DMS153 (cell line): ENCODE measurements around the gene LGMN.

Source experiments
- DNase-seq: peaks from one replicate; lab custom pipeline; 2025; lab: John Stamatoyannopoulos, UW

LGMN gene

GRCh38 chr14:92675976-92676375, 72.5 kb downstream of the LGMN start:
- DNase-seq = no peak

- no peak for DNase-seq
Observed at GRCh38 chr14:92675421-92675820, 73.0 kb downstream of the LGMN start.

GRCh38 chr14:92673601-92674150, 74.8 kb downstream of the LGMN start:
- no peak for DNase-seq

- no peak for DNase-seq
Observed at GRCh38 chr14:92670643-92671366, 77.6 kb downstream of the LGMN start.

GRCh38 chr14:92670160-92670559, 78.3 kb downstream of the LGMN start:
- no peak for DNase-seq

GRCh38 chr14:92668276-92668973, 80.0 kb downstream of the LGMN start:
- DNase-seq = no peak

GRCh38 chr14:92666251-92666650, 82.2 kb downstream of the LGMN start:
- no peak for DNase-seq

- no peak for DNase-seq
Observed at GRCh38 chr14:92665661-92666110, 82.7 kb downstream of the LGMN start.

- no peak for DNase-seq
Observed at GRCh38 chr14:92663049-92663448, 85.4 kb downstream of the LGMN start.

- DNase-seq = no peak
Observed at GRCh38 chr14:92660571-92660970, 87.9 kb downstream of the LGMN start.

- DNase-seq = no peak
Observed at GRCh38 chr14:92659765-92660561, 88.5 kb downstream of the LGMN start.

GRCh38 chr14:92658684-92659083, 89.7 kb downstream of the LGMN start:
- no peak for DNase-seq

- no peak for DNase-seq
Observed at GRCh38 chr14:92658160-92658559, 90.3 kb downstream of the LGMN start.

GRCh38 chr14:92657457-92658142, 90.8 kb downstream of the LGMN start:
- no peak for DNase-seq

GRCh38 chr14:92656306-92657081, 91.9 kb downstream of the LGMN start:
- no peak for DNase-seq

GRCh38 chr14:92655419-92656201, 92.8 kb downstream of the LGMN start:
- no peak for DNase-seq

GRCh38 chr14:92654239-92654901, 94.1 kb downstream of the LGMN start:
- DNase-seq = no peak
